Skeletal muscle satellite cell (primary cell): Measurements from ENCODE around the gene SSC5D.
"Not testable (repeated sequence)": the region's sequence is repeated elsewhere in the genome, so short reads cannot be mapped to it uniquely, and the experiment has no call there.

ENCODE experiments used
- H3K27me3 ChIP-seq: 2 replicates; pipeline ENCODE4 v1.7.0; 2013; ENCODE audit warnings: low read length; ENCODE audit not compliant: control insufficient read depth, insufficient read depth
- H3K36me3 ChIP-seq: 2 replicates; pipeline ENCODE4 v1.7.0; 2013; ENCODE audit warnings: mild to moderate bottlenecking, control low read depth, low read length; ENCODE audit not compliant: insufficient read depth
- H3K4me1 ChIP-seq: 2 replicates; pipeline ENCODE4 v1.7.0; 2013; ENCODE audit warnings: low read length; ENCODE audit not compliant: control insufficient read depth, insufficient read depth
- H3K4me2 ChIP-seq: 2 replicates; pipeline ENCODE4 v1.7.0; 2013; ENCODE audit warnings: mild to moderate bottlenecking, low read length
- H3K4me3 ChIP-seq: 2 replicates; pipeline ENCODE4 v1.7.0; 2013; ENCODE audit warnings: low read length
- H3K9ac ChIP-seq: 2 replicates; pipeline ENCODE4 v1.7.0; 2013; ENCODE audit warnings: mild to moderate bottlenecking, low read depth, low read length, moderate library complexity
- H3K9me3 ChIP-seq: replicated peaks from 2 replicates; pipeline ENCODE4 v1.7.0; 2013; ENCODE audit warnings: mild to moderate bottlenecking, control low read depth, low read length

SSC5D gene

DNA sequence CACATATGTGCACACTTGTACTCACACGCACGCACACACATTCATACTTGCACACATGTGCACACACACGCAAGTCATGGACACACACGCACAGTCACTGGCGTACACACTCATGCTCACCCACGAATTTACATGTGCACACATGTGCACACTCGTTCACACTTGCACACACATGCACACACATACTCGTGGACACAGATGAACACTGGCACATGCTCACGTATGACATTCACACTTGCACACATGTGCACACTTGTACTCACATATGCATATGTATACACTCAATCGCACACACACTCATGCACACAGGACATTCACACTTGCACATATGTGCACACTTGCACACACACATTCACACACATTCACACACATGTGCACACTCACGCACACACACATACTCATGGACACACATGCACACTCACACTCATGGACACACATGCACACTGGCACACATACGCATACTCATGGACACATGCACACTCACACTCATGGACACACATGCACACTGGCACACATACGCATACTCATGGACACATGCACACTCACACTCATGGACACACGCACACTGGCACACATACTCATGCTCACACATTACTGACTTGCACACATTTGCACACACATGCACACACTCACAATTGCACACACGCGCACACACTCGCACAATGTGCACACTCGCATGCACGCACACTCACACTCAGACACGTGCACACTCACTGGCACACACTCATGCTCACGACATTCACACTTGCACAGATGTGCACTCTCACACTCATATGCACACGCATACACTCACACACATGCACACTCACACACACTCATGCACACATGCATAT lies 39.2 kb downstream of the SSC5D start:
- Histone ChIP-seq H3K27me3 (no peaks in the 10 kb centered on the region), H3K9ac (no peak overlapping the region), H3K4me3 (no peak overlapping the region), H3K4me2 (no peak overlapping the region), H3K4me1 (peaks cover 8% of the 10 kb centered on the region), H3K36me3 (no peaks in the 10 kb centered on the region), H3K9me3 (no peaks in the 10 kb centered on the region)

DNA sequence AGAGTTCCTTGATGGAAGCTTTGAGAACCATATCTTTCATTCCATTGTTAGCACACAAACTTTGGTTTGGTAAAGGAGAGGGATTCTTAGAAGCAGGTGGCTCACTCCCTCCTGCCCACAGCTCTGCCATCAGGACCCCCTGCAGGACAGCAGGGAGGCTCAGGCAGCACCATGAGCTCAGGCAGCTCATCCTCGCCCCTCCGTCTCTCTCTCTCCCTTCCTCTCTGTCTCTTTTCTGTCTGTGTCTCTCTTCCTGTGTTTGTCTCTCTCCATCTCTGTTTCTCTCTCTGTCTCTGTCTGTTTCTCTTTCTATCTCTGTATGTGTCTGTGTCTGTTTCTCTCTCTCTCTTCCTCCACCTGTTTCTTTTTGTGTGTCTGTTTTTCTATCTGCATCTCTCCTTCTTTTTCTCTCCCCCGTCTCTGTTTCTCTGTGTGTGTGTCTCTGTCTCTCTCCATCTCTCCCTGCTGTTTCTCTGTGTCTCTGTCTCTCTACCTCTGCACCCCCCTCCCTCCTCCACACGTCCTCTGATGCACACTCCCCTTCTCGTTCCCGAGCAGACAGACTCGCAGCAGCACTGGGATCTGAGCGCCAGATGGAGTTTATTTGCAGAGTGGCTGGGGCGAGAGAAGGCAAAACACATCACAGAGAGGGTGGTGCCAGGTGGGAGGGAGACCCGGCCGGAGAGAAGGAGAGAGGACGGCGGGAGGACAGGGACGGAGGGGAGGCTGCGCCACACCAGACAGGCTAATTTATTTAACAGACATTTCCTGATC lies 40.0 kb downstream of the SSC5D start:
- H3K27me3 ChIP-seq: no peaks in the 10 kb centered on the region
- no peaks in the 10 kb centered on the region for H3K36me3 ChIP-seq
- H3K9ac ChIP-seq: no peak overlapping the region
- no peak overlapping the region for H3K4me2 ChIP-seq
- peaks cover 8% of the 10 kb centered on the region for H3K4me1 ChIP-seq
- H3K4me3 ChIP-seq: no peak overlapping the region
- no peaks in the 10 kb centered on the region for H3K9me3 ChIP-seq

DNA sequence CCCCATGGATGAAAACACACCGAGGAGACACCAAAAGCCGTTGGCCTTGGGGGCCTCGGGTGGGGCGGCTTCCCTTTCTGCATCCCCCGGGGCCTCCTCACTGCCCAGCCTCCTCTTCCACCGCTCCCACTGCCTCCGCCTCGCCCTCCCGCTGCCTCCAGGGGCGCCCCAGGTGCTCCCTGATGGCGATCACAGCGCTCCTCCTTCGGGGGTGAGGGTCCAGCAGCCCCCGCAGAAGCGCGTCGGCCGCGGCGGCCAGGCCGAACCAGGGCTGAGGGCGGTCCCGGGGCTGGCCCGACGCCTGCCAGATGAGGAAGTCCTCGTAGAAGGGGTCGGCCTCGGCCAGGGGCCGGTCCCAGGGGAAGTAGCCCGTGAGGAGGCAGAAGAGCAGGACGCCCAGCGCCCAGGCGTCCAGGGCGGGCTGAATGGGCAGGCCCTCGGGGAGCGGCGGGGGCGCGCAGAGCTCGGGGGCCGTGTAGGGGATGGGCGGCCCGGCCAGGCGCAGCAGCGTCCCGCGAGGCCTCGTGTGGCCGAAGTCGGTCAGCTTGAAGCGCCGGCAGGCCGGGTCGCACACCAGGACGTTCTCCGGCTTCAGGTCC lies 41.5 kb downstream of the SSC5D start:
- H3K4me1 ChIP-seq: peaks cover 8% of the 10 kb centered on the region
- H3K9me3 ChIP-seq: no peaks in the 10 kb centered on the region
- H3K36me3 ChIP-seq: no peaks in the 10 kb centered on the region
- no peak overlapping the region for H3K9ac ChIP-seq
- no peak overlapping the region for H3K4me3 ChIP-seq
- H3K27me3 ChIP-seq: no peaks in the 10 kb centered on the region
- no peak overlapping the region for H3K4me2 ChIP-seq

DNA sequence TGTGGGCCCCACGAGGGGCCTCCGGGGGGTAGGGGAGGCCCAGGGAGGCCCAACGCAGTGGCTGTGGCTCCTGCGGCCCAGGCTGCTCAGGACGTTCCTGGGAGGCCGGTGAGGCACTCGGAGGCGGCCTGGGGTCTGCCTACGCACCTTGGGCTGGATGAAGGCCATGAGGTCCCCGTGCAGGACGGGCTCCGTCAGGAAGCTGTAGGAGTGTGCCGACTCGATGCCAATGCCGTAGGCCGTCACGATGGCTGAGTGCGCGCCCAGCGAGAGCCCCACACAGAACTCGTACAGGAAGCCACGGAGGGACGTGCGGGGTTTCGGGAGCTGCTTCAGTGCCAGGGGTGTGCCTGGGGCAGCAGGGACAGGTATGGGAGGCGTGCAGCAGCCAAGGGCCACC lies 42.8 kb downstream of the SSC5D start:
- H3K9ac ChIP-seq: no peak overlapping the region
- H3K36me3 ChIP-seq: no peaks in the 10 kb centered on the region
- no peaks in the 10 kb centered on the region for H3K27me3 ChIP-seq
- peaks cover 8% of the 10 kb centered on the region for H3K4me1 ChIP-seq
- no peak overlapping the region for H3K4me2 ChIP-seq
- no peak overlapping the region for H3K4me3 ChIP-seq
- no peaks in the 10 kb centered on the region for H3K9me3 ChIP-seq

DNA sequence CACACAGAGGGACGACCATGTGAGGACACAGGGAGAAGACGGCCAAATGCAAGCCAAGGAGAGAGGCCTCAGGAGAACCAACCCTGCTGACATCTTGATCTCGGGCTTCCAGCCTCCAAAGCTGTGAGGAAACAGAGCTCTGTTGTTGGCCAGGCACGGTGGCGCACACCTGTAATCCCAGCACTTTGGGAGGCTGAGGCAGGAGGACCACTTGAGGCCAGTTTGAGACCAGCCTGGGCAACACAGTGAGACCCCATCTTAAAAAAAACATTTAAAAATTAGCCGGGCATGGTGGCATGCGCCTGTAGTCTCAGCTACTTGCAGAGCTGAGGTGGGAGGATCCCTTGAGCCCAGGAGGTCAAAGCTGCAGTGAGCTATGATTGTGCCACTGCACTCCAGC lies 46.0 kb downstream of the SSC5D start:
- H3K36me3 ChIP-seq, H3K27me3 ChIP-seq, H3K9ac ChIP-seq, H3K4me2 ChIP-seq, H3K9me3 ChIP-seq, H3K4me1 ChIP-seq, H3K4me3 ChIP-seq: not testable (repeated sequence)

DNA sequence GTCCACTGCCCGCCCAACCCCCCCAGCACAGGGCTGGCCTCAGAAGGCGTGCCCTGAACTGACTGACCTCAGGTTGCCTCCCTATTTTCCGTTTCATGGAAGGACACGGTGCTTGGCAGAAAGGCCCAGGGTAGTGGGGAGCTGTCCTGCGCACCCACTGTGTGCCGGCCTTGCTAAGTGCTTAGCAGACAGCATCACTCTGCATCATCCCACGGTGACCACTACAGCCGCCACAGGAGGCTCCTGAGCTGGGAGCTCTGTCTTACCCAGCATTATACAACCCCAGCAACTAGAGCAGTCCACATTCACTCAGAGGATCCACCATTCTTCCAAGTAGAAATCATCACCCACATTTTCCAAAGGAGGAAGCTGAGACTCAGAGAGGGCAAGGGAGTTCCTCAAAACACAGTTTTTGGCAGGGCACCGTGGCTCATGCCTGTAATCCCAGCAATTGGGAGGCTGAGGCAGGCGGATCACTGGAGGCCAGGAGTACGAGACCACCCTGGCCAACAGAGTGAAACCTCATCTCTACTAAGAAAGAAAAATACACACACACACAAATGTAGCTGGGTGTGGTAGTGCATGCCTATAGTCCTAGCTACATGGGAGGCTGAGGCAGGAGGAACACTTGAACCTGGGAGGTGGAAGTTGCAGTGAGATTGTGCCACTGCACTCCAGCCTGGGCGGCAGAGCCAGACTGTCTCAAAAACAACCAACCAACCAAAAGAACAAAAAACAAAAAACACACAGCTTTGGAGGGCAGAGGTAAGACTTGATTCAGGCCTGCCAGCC lies 47.1 kb downstream of the SSC5D start:
- Histone ChIP-seq H3K4me3 (no peak overlapping the region), H3K36me3 (no peaks in the 10 kb centered on the region), H3K27me3 (no peaks in the 10 kb centered on the region), H3K4me1 (no peaks in the 10 kb centered on the region), H3K9ac (no peak overlapping the region), H3K4me2 (no peak overlapping the region), H3K9me3 (no peaks in the 10 kb centered on the region)

DNA sequence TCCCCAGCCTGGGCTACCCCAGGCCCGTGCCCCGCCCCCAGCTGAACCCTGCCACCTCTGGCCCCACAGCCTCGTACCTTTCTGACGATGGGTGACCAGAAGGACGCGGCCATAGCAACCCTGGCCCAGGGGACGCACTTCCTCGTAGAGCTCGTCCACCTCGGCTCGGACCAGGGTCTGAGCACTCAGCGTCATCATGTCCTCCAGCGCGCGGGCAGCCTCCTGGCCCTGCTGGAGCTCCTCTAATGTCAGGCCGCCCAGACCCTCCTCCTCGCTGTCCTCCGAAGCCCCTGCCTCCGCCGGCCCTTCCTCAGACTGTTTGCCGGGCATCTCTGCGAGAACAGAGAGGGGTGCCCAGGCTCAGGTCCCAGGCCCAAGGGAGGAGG lies 47.7 kb downstream of the SSC5D start:
- H3K4me1 ChIP-seq: no peaks in the 10 kb centered on the region
- H3K9ac ChIP-seq: no peak overlapping the region
- no peaks in the 10 kb centered on the region for H3K36me3 ChIP-seq
- H3K9me3 ChIP-seq: no peaks in the 10 kb centered on the region
- H3K4me3 ChIP-seq: no peak overlapping the region
- no peak overlapping the region for H3K4me2 ChIP-seq
- H3K27me3 ChIP-seq: no peaks in the 10 kb centered on the region

DNA sequence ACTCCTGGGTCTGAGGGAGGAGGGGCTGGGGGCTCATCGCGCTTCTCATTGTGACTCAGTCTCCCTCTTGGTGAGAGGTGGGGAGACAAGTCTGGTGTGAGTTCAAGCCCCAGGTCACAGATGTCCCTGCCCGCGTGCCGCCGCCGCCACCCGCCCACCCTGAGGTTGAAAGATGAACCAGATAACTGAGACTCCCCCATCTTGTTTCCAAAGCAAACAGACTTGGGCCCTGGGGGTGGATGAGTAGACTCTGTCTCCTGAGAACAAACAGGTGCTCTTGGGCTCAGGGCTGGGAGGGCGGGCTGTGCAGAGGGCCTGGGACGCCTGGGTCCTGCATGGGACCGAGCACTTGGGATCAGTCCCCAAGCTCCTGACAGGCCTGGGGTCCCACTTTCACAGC lies 48.1 kb downstream of the SSC5D start:
- Histone ChIP-seq H3K4me1 (no peaks in the 10 kb centered on the region), H3K9me3 (no peaks in the 10 kb centered on the region), H3K9ac (no peak overlapping the region), H3K36me3 (no peaks in the 10 kb centered on the region), H3K4me2 (no peak overlapping the region), H3K27me3 (no peaks in the 10 kb centered on the region), H3K4me3 (no peak overlapping the region)

DNA sequence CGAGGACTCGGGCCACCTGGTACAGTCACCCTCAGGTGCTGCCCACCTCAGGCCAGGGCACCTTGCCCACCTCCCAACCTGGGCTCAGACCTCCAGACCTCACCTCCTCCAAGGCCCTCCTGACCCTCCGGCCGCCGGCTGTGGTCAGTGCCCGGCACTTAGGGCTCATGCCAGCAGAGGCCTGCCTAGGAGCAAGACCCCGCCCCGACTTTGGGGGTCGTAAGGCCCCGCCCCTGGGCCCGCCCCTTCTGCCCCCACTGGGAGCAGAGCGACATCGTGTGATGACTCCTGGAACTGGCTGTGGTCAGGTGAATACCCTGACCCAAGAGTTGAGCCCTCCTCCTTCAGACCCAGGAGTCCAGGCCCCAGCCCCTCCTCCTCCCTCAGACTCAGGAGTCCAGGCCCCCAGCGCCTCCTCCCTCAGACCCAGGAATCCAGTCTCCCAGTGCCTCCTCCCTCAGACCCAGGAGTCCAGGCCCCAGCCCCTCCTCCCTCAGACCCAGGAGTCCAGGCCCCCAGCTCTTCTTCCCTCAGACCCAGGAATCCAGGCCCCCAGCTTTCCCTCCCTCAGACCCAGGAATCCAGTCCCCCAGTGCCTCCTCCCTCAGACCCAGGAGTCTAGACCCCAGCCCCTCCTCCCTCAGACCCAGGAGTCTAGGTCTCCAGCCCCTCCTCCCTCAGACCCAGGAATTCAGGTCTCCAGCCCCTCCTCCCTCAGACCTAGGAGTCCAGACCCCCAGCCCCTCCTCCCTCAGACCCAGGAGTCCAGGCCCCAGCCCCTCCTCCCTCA lies 48.9 kb downstream of the SSC5D start, which contains the start of gene SBK2:
Gene SBK2 (minus strand): TSS at position 183 of the 790 bp plus-strand sequence. CDS start 839 bp downstream, outside the sequence.
- H3K36me3 ChIP-seq: no peaks in the 10 kb centered on the region
- H3K9me3 ChIP-seq: no peaks in the 10 kb centered on the region
- no peak within 1 kb of the TSS for H3K9ac ChIP-seq
- no peaks in the 10 kb centered on the region for H3K27me3 ChIP-seq
- H3K4me2 ChIP-seq: no peak within 1 kb of the TSS
- H3K4me3 ChIP-seq: no peak within 1 kb of the TSS
- H3K4me1 ChIP-seq: no peaks in the 10 kb centered on the region

DNA sequence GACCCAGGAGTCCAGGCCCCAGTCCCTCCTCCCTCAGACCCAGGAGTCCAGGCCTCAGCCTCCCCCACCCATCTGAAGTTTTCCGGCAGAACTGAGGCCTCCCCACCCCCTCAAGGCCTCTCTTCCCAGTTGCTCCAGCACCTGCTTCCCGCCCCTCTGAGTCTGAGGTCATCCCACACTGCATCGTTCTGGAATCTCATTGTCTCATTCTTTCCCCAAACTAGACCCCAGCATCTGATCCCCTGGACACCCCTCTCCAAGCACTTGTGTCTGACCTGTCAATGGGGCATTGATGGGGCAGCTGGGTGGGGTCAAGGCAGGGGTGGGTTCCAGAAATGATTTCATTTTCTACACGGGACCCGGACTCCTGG lies 49.5 kb downstream of the SSC5D start:
- no peak overlapping the region for H3K9ac ChIP-seq

More for the DNA sequence above, 49.5 kb downstream of the SSC5D start:
- Histone ChIP-seq H3K4me1 (no peaks in the 10 kb centered on the region), H3K36me3 (no peaks in the 10 kb centered on the region), H3K27me3 (no peaks in the 10 kb centered on the region), H3K9me3 (no peaks in the 10 kb centered on the region), H3K4me2 (no peak overlapping the region), H3K4me3 (no peak overlapping the region)
